Cardiac muscle cell (in vitro differentiated cells and primary cell): ENCODE results near the gene PHAX. TPM values are rescaled to one million over a fixed set of nuclear protein-coding genes. Genes with fewer than 3 reads are reported as not detected.
A peak's percentile ranks its signal among the peaks of the same experiment; 100 is the strongest.

Experiments used
- DNase-seq, 2 donors: peaks; one replicate each; pipeline versions ENCODE4 v3.0.0 to v3.0.0-alpha.2; 2010 to 2017; ENCODE audit warnings: low read depth in 1 of 2, low spot score in 1 of 2
- H3K27ac ChIP-seq: fragments of 200-600 bp; sonication (generic); 2 replicates; pipeline ENCODE4 v1.5.1; 2016
- H3K27me3 ChIP-seq: fragments of 200-600 bp; sonication (generic); 2 replicates; pipeline ENCODE4 v1.6.0; 2016; ENCODE audit warnings: control low read depth
- H3K36me3 ChIP-seq: fragments of 200-600 bp; sonication (generic); 2 replicates; pipeline ENCODE4 v1.5.1; 2016; ENCODE audit warnings: control low read depth
- H3K4me1 ChIP-seq: fragments of 200-600 bp; sonication (generic); 2 replicates; pipeline ENCODE4 v1.8.1; 2017; ENCODE audit warnings: low read depth, mild to moderate bottlenecking, mixed run types
- H3K4me3 ChIP-seq: fragments of 200-600 bp; sonication (generic); 2 replicates; pipeline ENCODE4 v1.5.1; 2016; ENCODE audit warnings: mild to moderate bottlenecking
- H3K9me3 ChIP-seq: fragments of 200-600 bp; sonication (generic); 2 replicates; pipeline ENCODE4 v1.5.1; 2017; ENCODE audit warnings: low read depth, mild to moderate bottlenecking, control low read depth
- CTCF ChIP-seq: IDR thresholded peaks from 2 replicates; pipeline ENCODE4 v1.5.1; 2012; ENCODE audit warnings: low read depth, mild to moderate bottlenecking, low read length
- polyA plus RNA-seq: library from polyadenylated mRNA; unstranded; fragments of >200 nt; fragmentation: Nextera tagmentation; extraction: Ambion mirVana; gene quantifications from 2 replicates; pipeline ENCODE4 v1.2.1, GENCODE V29; 2016
- total RNA-seq: library from RNA; depleted of rRNA; stranded (reverse); fragments of >200 nt; gene quantifications from 2 replicates; pipeline ENCODE4 v1.2.3, GENCODE V29; 2016

The PHAX gene
- total and polyA plus RNA-seq, 2 experiments from 2014 or later: 37.9 to 42.8 TPM

- H3K4me3 ChIP-seq: no peak overlapping the region
Measured at GRCh38 chr5:126624534-126624933, 23.8 kb downstream of the PHAX start.

GRCh38 chr5:126628102-126628501, 27.4 kb downstream of the PHAX start:
- no peak overlapping the region for H3K27ac ChIP-seq
- DNase-seq: no peak

More at GRCh38 chr5:126624534-126624933, 23.8 kb downstream of the PHAX start:
- Histone ChIP-seq H3K36me3 (peaks cover 23% of the 10 kb centered on the region), H3K4me1 (no peaks in the 10 kb centered on the region), H3K27me3 (no peaks in the 10 kb centered on the region), H3K27ac (no peak overlapping the region), H3K9me3 (no peaks in the 10 kb centered on the region)
- TF ChIP-seq CTCF: no peak
- DNase-seq: peak in 1 of 2 donors; percentile 77

GRCh38 chr5:126631920-126632319, 31.2 kb downstream of the PHAX start:
- no peaks in the 10 kb centered on the region for H3K27me3 ChIP-seq
- no peaks in the 10 kb centered on the region for H3K36me3 ChIP-seq
- no peak for TF ChIP-seq CTCF
- no peak for DNase-seq
- H3K9me3 ChIP-seq: no peaks in the 10 kb centered on the region
- no peak overlapping the region for H3K4me3 ChIP-seq
- H3K27ac ChIP-seq: no peak overlapping the region
- no peaks in the 10 kb centered on the region for H3K4me1 ChIP-seq

More at GRCh38 chr5:126628102-126628501, 27.4 kb downstream of the PHAX start:
- peaks cover 7% of the 10 kb centered on the region for H3K36me3 ChIP-seq
- no peak for TF ChIP-seq CTCF
- H3K4me1 ChIP-seq: no peaks in the 10 kb centered on the region
- no peaks in the 10 kb centered on the region for H3K27me3 ChIP-seq
- H3K9me3 ChIP-seq: no peaks in the 10 kb centered on the region
- no peak overlapping the region for H3K4me3 ChIP-seq

DNA sequence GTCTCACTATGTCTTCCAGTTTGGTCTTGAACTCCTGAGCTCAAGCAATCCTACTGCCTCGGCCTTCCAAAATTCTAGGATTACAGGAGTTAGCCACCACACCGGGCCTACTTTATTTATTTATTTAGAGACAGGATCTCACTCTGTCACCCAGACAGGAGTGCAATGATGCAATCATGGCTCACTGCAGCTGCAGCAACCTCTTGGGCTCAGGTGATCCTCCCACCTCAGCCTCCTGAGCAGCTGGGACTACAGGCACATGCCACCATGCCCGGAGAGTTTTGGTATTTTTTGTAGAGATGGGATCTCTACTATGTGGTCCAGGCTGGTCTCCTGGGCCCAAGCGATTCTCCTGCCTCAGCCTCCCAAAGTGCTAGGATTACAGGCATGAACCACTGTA, 32.8 kb downstream of the PHAX start:
- H3K27ac ChIP-seq: no peak overlapping the region
- no peaks in the 10 kb centered on the region for H3K4me1 ChIP-seq
- no peak overlapping the region for H3K4me3 ChIP-seq
- H3K36me3 ChIP-seq: no peaks in the 10 kb centered on the region
- TF ChIP-seq CTCF: no peak
- H3K27me3 ChIP-seq: no peaks in the 10 kb centered on the region
- no peak for DNase-seq
- no peaks in the 10 kb centered on the region for H3K9me3 ChIP-seq

DNA sequence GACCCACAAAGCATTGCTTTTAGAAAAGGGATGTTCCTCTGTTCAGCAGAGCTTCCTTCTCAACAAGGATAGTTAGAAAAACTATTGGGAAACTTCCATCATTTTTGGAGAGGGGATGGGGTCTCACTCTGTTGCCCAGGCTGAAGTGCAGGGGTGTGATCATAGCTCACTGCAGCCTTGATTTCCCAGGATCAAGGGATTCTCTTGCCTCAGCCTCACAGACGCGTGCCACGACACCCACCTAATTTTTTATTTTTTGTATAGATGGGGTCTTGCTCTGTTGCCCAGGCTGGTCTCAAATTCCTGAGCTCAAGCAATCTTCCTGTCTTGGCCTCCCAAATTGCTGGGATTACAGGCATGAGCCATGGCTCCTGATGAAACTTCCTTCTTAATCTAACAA, 34.8 kb downstream of the PHAX start:
- H3K27ac ChIP-seq: no peak overlapping the region
- H3K4me1 ChIP-seq: no peaks in the 10 kb centered on the region
- H3K4me3 ChIP-seq: no peak overlapping the region
- H3K9me3 ChIP-seq: no peaks in the 10 kb centered on the region
- no peak for TF ChIP-seq CTCF
- no peaks in the 10 kb centered on the region for H3K36me3 ChIP-seq
- H3K27me3 ChIP-seq: no peaks in the 10 kb centered on the region
- DNase-seq: no peak

DNA sequence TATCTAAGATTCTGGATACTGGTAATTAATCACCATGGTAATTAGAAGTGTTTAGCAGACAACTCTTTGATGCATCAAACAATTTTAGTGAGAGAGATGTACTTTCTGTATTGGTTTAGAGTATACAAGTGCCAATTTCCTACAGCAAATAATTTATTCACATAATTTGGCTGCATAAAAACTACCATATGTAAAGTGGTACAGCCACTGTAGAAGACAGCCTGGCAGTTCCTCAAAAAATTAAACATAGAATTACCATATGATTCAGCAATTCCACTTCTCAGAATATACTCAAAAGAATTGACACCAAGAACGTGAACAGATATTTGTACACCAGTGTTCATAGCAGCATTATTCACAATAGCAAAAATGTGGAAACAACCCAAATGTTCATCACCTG, 36.2 kb downstream of the PHAX start:
- DNase-seq: no peak
- no peaks in the 10 kb centered on the region for H3K27me3 ChIP-seq
- no peak overlapping the region for H3K4me3 ChIP-seq
- no peak overlapping the region for H3K27ac ChIP-seq
- TF ChIP-seq CTCF: no peak
- no peaks in the 10 kb centered on the region for H3K4me1 ChIP-seq
- no peaks in the 10 kb centered on the region for H3K9me3 ChIP-seq
- H3K36me3 ChIP-seq: no peaks in the 10 kb centered on the region
